MCF 10A (cell line): ENCODE data around the gene LSM4. TPM values are rescaled to one million over a fixed set of nuclear protein-coding genes. Genes with fewer than 3 reads are reported as not detected.

ENCODE experiments used
- BruUV-seq: library from RNA; stranded (reverse); fragments of 400-500 nt; replicated peaks from 2 replicates; lab custom pipeline; 2021; lab: Mats Ljungman, UMichigan
- CTCF ChIA-PET: fragments of 300-600 bp; sonication (Branson Sonifier 250); formaldehyde crosslinking; extraction: SDS; loops from one replicate; lab custom pipeline; 2021; ENCODE audit warnings: antibody characterized with exemption, inconsistent platforms; lab: Yijun Ruan, JAX
- POLR2A ChIA-PET: fragments of 300-600, 350-650 bp; sonication (Branson Sonifier 250); formaldehyde crosslinking; extraction: SDS; loops from one replicate; lab custom pipeline; 2020; ENCODE audit warnings: antibody characterized with exemption, inconsistent platforms; lab: Yijun Ruan, JAX
- DNase-seq: peaks from one replicate; pipeline ENCODE4 v3.0.0-alpha.2; 2018; ENCODE audit not compliant: unreplicated experiment
- H3K27ac Mint-ChIP-seq: one replicate; pipeline ENCODE4 v1.8.0; 2022; ENCODE audit warnings: mild to moderate bottlenecking, low read depth, mixed read lengths; ENCODE audit not compliant: unreplicated experiment
- H3K27me3 Mint-ChIP-seq: one replicate; pipeline ENCODE4 v1.8.0; 2022; ENCODE audit warnings: mixed read lengths; ENCODE audit not compliant: insufficient read depth, unreplicated experiment
- H3K36me3 Mint-ChIP-seq: one replicate; pipeline ENCODE4 v1.8.0; 2022; ENCODE audit warnings: mild to moderate bottlenecking, moderate library complexity, mixed read lengths; ENCODE audit not compliant: insufficient read depth, unreplicated experiment
- H3K4me1 Mint-ChIP-seq: one replicate; pipeline ENCODE4 v1.8.0; 2022; ENCODE audit warnings: mixed read lengths; ENCODE audit not compliant: insufficient read depth, unreplicated experiment
- H3K4me3 Mint-ChIP-seq: one replicate; pipeline ENCODE4 v1.8.0; 2022; ENCODE audit warnings: mild to moderate bottlenecking, moderate library complexity, mixed read lengths; ENCODE audit not compliant: unreplicated experiment
- H3K9me3 Mint-ChIP-seq: one replicate; pipeline ENCODE4 v1.8.0; 2022; ENCODE audit warnings: mixed read lengths; ENCODE audit not compliant: unreplicated experiment
- CTCF ChIP-seq: fragments of 200-600 bp; IDR thresholded peaks from one replicate; pipeline ENCODE4 v1.8.0; 2022; ENCODE audit warnings: antibody characterized with exemption, mild to moderate bottlenecking; ENCODE audit not compliant: unreplicated experiment
- intact Hi-C: fragments of 100-400 bp; cut with micrococcal nuclease; formaldehyde crosslinking; loops from 2 replicates; pipeline ENCODE4 v1.14.1; 2022
- total RNA-seq: library from RNA; stranded (reverse); gene quantifications from 2 replicates; pipeline ENCODE4 v1.2.3, GENCODE V29; 2022

Gene LSM4
- total RNA-seq, 1 experiment from 2014 or later: 193 TPM

GRCh38 chr19:18269070-18269723, 53.7 kb downstream of the LSM4 start:
- no TSS peak for BruUV-seq
- H3K9me3 Mint-ChIP-seq: no peaks in the 10 kb centered on the region
- no peak overlapping the region for H3K4me3 Mint-ChIP-seq
- H3K4me1 Mint-ChIP-seq: peaks cover 2% of the 10 kb centered on the region
- TF ChIP-seq CTCF: no peak
- CTCF ChIA-PET: interaction anchor here (0.6 to 1.6 kb wide), 4 partner anchors 10 to 210 kb away, joined by 3 to 6 read pairs (median 4); no protein-coding TSS in a partner anchor
- H3K27ac Mint-ChIP-seq: no peak overlapping the region
- no peak for DNase-seq
- H3K27me3 Mint-ChIP-seq: no peaks in the 10 kb centered on the region
- intact Hi-C loops: no loop called here
- peaks cover 12% of the 10 kb centered on the region for H3K36me3 Mint-ChIP-seq
- POLR2A ChIA-PET: interaction anchor here (0.6 to 2.8 kb wide), 3 partner anchors 10 to 322 kb away, joined by 3 to 20 read pairs (median 4); no protein-coding TSS in a partner anchor

GRCh38 chr19:18266771-18267686, 55.8 kb downstream of the LSM4 start:
- H3K27ac Mint-ChIP-seq: no peak overlapping the region
- H3K9me3 Mint-ChIP-seq: no peaks in the 10 kb centered on the region
- H3K4me1 Mint-ChIP-seq: no peaks in the 10 kb centered on the region
- ChIA-PET POLR2A (interaction anchor here (2.8 kb wide), 1 partner anchor 12 kb away, joined by 20 read pairs; no protein-coding TSS in a partner anchor), CTCF (interaction anchor here (1.6 kb wide), 1 partner anchor 16 kb away, joined by 5 read pairs; no protein-coding TSS in a partner anchor)
- no peak for DNase-seq
- H3K4me3 Mint-ChIP-seq: no peak overlapping the region
- intact Hi-C loops: no loop called here
- peaks cover 6% of the 10 kb centered on the region for H3K36me3 Mint-ChIP-seq
- no peaks in the 10 kb centered on the region for H3K27me3 Mint-ChIP-seq
- TF ChIP-seq CTCF: no peak
- BruUV-seq: no TSS peak

- no peak for DNase-seq
- ChIA-PET POLR2A (no interaction called here), CTCF (interaction anchor here (0.9 kb wide), 1 partner anchor 12 kb away, joined by 4 read pairs; no protein-coding TSS in a partner anchor)
- Mint-ChIP-seq H3K9me3 (no peaks in the 10 kb centered on the region), H3K4me1 (no peaks in the 10 kb centered on the region), H3K4me3 (no peak overlapping the region), H3K27me3 (no peaks in the 10 kb centered on the region), H3K27ac (no peak overlapping the region), H3K36me3 (peaks cover 6% of the 10 kb centered on the region)
- no TSS peak for BruUV-seq
- intact Hi-C loops: no loop called here
- TF ChIP-seq CTCF: no peak
Observed at GRCh38 chr19:18265582-18265981, 57.3 kb downstream of the LSM4 start.
